DND-41 (cell line): Measurements from ENCODE around the gene EPM2A.

Source experiments
- ATAC-seq: fragments of 200-7000 bp; cut with Tn5 transposase; 3 replicates; pipeline ENCODE4 v1.9.1; 2021; ENCODE audit warnings: low read depth; ENCODE audit not compliant: insufficient read depth
- DNase-seq: peaks from one replicate; pipeline ENCODE4 v3.0.0-alpha.2; 2020
- H2AFZ ChIP-seq: 2 replicates; pipeline ENCODE4 v1.6.0; 2012; ENCODE audit warnings: low read depth, low read length
- H3K27ac ChIP-seq: 2 replicates; pipeline ENCODE4 v1.5.1; 2012; ENCODE audit warnings: low read length, inconsistent platforms
- H3K27me3 ChIP-seq: fragments of 200-600 bp; sonication (generic); 2 replicates; pipeline ENCODE4 v1.6.0; 2012; ENCODE audit warnings: low read length, mild to moderate bottlenecking, inconsistent platforms; ENCODE audit not compliant: insufficient read depth, poor library complexity
- H3K36me3 ChIP-seq: 2 replicates; pipeline ENCODE4 v1.5.1; 2012; ENCODE audit warnings: low read length, inconsistent platforms; ENCODE audit not compliant: insufficient read depth
- H3K4me1 ChIP-seq: 2 replicates; pipeline ENCODE4 v1.5.1; 2012; ENCODE audit warnings: mild to moderate bottlenecking, low read length; ENCODE audit not compliant: insufficient read depth
- H3K4me2 ChIP-seq: 2 replicates; pipeline ENCODE4 v1.6.0; 2012; ENCODE audit warnings: mild to moderate bottlenecking, moderate library complexity, low read length, inconsistent platforms; ENCODE audit not compliant: insufficient read depth
- H3K4me3 ChIP-seq, 2 experiments: fragments of 200-600 bp in 1 of 2; shearing (Covaris generic) in 1 of 2; 2 replicates each; pipeline ENCODE4 v1.5.1; 2012 to 2016; ENCODE audit warnings: inconsistent platforms in 2 of 2, low read length in 2 of 2, mild to moderate bottlenecking in 2 of 2, low read depth in 1 of 2, moderate library complexity in 1 of 2
- H3K79me2 ChIP-seq: 2 replicates; pipeline ENCODE4 v1.6.0; 2012; ENCODE audit warnings: low read length, inconsistent platforms; ENCODE audit not compliant: insufficient read depth
- H3K9ac ChIP-seq: 2 replicates; pipeline ENCODE4 v1.6.0; 2012; ENCODE audit warnings: low read depth, mild to moderate bottlenecking, inconsistent platforms, low read length, moderate library complexity
- H3K9me3 ChIP-seq: 2 replicates; pipeline ENCODE4 v1.5.1; 2012; ENCODE audit warnings: low read length, moderate library complexity, mild to moderate bottlenecking, inconsistent platforms; ENCODE audit not compliant: insufficient read depth, severe bottlenecking
- H4K20me1 ChIP-seq: 2 replicates; pipeline ENCODE4 v1.6.0; 2012; ENCODE audit warnings: low read length; ENCODE audit not compliant: insufficient read depth
- CTCF ChIP-seq: IDR thresholded peaks from 2 replicates; pipeline ENCODE4 v1.5.1; 2012; ENCODE audit warnings: borderline replicate concordance, low read length, moderate library complexity, mild to moderate bottlenecking; ENCODE audit not compliant: poor library complexity, severe bottlenecking; ENCODE audit errors: extremely low read depth
- EZH2 ChIP-seq: IDR thresholded peaks from 3 replicates; pipeline ENCODE4 v1.6.1; 2012; ENCODE audit warnings: borderline replicate concordance, low read depth, mild to moderate bottlenecking, moderate library complexity, low read length, inconsistent platforms; ENCODE audit not compliant: severe bottlenecking

The EPM2A gene

GRCh38 chr6:145670311-145670710 is 65.0 kb downstream of the EPM2A start:
- Histone ChIP-seq H3K36me3 (no peaks in the 10 kb centered on the region; the same call in 1 of the 2 replicates), H3K9ac (no peak overlapping the region), H3K4me3 (no peak overlapping the region), H3K4me2 (no peak overlapping the region), H3K9me3 (no peaks in the 10 kb centered on the region), H4K20me1 (no peaks in the 10 kb centered on the region), H3K4me1 (no peaks in the 10 kb centered on the region), H2AFZ (no peak overlapping the region), H3K79me2 (no peaks in the 10 kb centered on the region), H3K27ac (no peak overlapping the region), H3K27me3 (no peaks in the 10 kb centered on the region)
- TF ChIP-seq EZH2 (no peak), CTCF (no peak)
- DNase-seq (no peak), ATAC-seq (no peak)

GRCh38 chr6:145669627-145670034 is 65.7 kb downstream of the EPM2A start:
- no peak for DNase-seq
- no peaks in the 10 kb centered on the region for H3K27me3 ChIP-seq
- no peak overlapping the region for H3K27ac ChIP-seq
- no peaks in the 10 kb centered on the region for H3K4me1 ChIP-seq
- no peak overlapping the region for H3K4me2 ChIP-seq
- no peaks in the 10 kb centered on the region for H3K79me2 ChIP-seq
- H3K36me3 ChIP-seq = no peaks in the 10 kb centered on the region; the same call in 1 of the 2 replicates
- H3K9me3 ChIP-seq = no peaks in the 10 kb centered on the region
- no peak overlapping the region for H3K9ac ChIP-seq
- ATAC-seq = no peak
- H2AFZ ChIP-seq = no peak overlapping the region
- TF ChIP-seq CTCF (no peak), EZH2 (no peak)
- no peak overlapping the region for H3K4me3 ChIP-seq
- no peaks in the 10 kb centered on the region for H4K20me1 ChIP-seq

- no peaks in the 10 kb centered on the region for H3K9me3 ChIP-seq
- TF ChIP-seq EZH2 (no peak), CTCF (no peak)
- no peak overlapping the region for H3K4me2 ChIP-seq
- no peak overlapping the region for H3K4me3 ChIP-seq
- H3K27me3 ChIP-seq = no peaks in the 10 kb centered on the region
- ATAC-seq (no peak), DNase-seq (no peak)
- no peak overlapping the region for H2AFZ ChIP-seq
- H3K36me3 ChIP-seq = no peaks in the 10 kb centered on the region; the same call in 1 of the 2 replicates
- no peaks in the 10 kb centered on the region for H4K20me1 ChIP-seq
- H3K27ac ChIP-seq = no peak overlapping the region
- no peak overlapping the region for H3K9ac ChIP-seq
- no peaks in the 10 kb centered on the region for H3K79me2 ChIP-seq
- no peaks in the 10 kb centered on the region for H3K4me1 ChIP-seq
Measured at GRCh38 chr6:145668844-145669243, 66.5 kb downstream of the EPM2A start.

GRCh38 chr6:145660676-145661075 is 74.6 kb downstream of the EPM2A start:
- no peak for TF ChIP-seq CTCF
- TF ChIP-seq EZH2 = no peak
- no peaks in the 10 kb centered on the region for H3K27me3 ChIP-seq

More at GRCh38 chr6:145660676-145661075, 74.6 kb downstream of the EPM2A start:
- Histone ChIP-seq H3K4me1 (no peaks in the 10 kb centered on the region), H2AFZ (no peak overlapping the region), H3K27ac (no peak overlapping the region), H3K9ac (no peak overlapping the region), H3K9me3 (no peaks in the 10 kb centered on the region), H3K4me3 (no peak overlapping the region), H4K20me1 (no peaks in the 10 kb centered on the region), H3K4me2 (no peak overlapping the region), H3K36me3 (no peaks in the 10 kb centered on the region), H3K79me2 (no peaks in the 10 kb centered on the region)
- ATAC-seq = no peak
- DNase-seq = no peak
